Keratinocyte (primary cell): ENCODE results near the gene KRT2. TPM values are rescaled to one million over a fixed set of nuclear protein-coding genes. Genes with fewer than 3 reads are reported as not detected.

Source experiments
- DNase-seq: peaks from one replicate; pipeline ENCODE4 v3.0.0-alpha.2; 2011; ENCODE audit warnings: low read depth, missing footprints, low spot score
- FAIRE-seq: peaks from 2 replicates; lab custom pipeline; 2011; peaks lifted over from hg19 to GRCh38; lab: Jason Lieb, UNC
- H2AFZ ChIP-seq: 2 replicates; pipeline ENCODE4 v1.6.0; 2012; ENCODE audit warnings: low read length, control low read depth, inconsistent platforms; ENCODE audit not compliant: control insufficient read depth
- H3K27ac ChIP-seq: 2 replicates; pipeline ENCODE4 v1.5.1; 2011; ENCODE audit warnings: low read length; ENCODE audit not compliant: control insufficient read depth, insufficient read depth
- H3K27me3 ChIP-seq: 3 replicates; pipeline ENCODE4 v1.6.0; 2011; ENCODE audit warnings: low read length; ENCODE audit not compliant: control insufficient read depth, insufficient read depth; ENCODE audit errors: extremely low read depth
- H3K36me3 ChIP-seq, 2 experiments: 2 replicates in 1 of 2; 3 replicates in 1 of 2; pipeline ENCODE4 v1.5.1; 2011; ENCODE audit warnings: low read length in 2 of 2, mild to moderate bottlenecking in 1 of 2; ENCODE audit not compliant: control insufficient read depth in 2 of 2, insufficient read depth in 2 of 2; ENCODE audit errors: extremely low read depth in 1 of 2
- H3K4me1 ChIP-seq: 3 replicates; pipeline ENCODE4 v1.5.1; 2011; ENCODE audit warnings: low read length; ENCODE audit not compliant: control insufficient read depth, insufficient read depth; ENCODE audit errors: extremely low read depth
- H3K4me2 ChIP-seq: 3 replicates; pipeline ENCODE4 v1.6.0; 2011; ENCODE audit warnings: low read depth, low read length; ENCODE audit not compliant: control insufficient read depth, insufficient read depth; ENCODE audit errors: extremely low read depth
- H3K4me3 ChIP-seq, 3 experiments: fragments of 200-600 bp in 1 of 3; sonication (generic) in 1 of 3; 2 replicates in 2 of 3; 3 replicates in 1 of 3; pipeline ENCODE4 v1.5.1; 2011 to 2016; ENCODE audit warnings: low read length in 3 of 3, mild to moderate bottlenecking in 3 of 3, control low read depth in 2 of 3, inconsistent platforms in 1 of 3, low read depth in 1 of 3, mixed read lengths in 1 of 3, mixed run types in 1 of 3, moderate library complexity in 1 of 3; ENCODE audit not compliant: control insufficient read depth in 2 of 3, insufficient read depth in 2 of 3; ENCODE audit errors: extremely low read depth in 1 of 3
- H3K79me2 ChIP-seq: 2 replicates; pipeline ENCODE4 v1.6.0; 2012; ENCODE audit warnings: low read length; ENCODE audit not compliant: control insufficient read depth, insufficient read depth
- H3K9ac ChIP-seq: 3 replicates; pipeline ENCODE4 v1.6.0; 2011; ENCODE audit warnings: low read length; ENCODE audit not compliant: control insufficient read depth, insufficient read depth; ENCODE audit errors: extremely low read depth
- H3K9me1 ChIP-seq: 3 replicates; pipeline ENCODE4 v1.6.0; 2011; ENCODE audit warnings: low read length; ENCODE audit not compliant: control insufficient read depth, insufficient read depth; ENCODE audit errors: extremely low read depth
- H3K9me3 ChIP-seq: 2 replicates; pipeline ENCODE4 v1.5.1; 2012; ENCODE audit warnings: low read depth, low read length; ENCODE audit not compliant: control insufficient read depth
- H4K20me1 ChIP-seq: 3 replicates; pipeline ENCODE4 v1.6.0; 2011; ENCODE audit warnings: low read length; ENCODE audit not compliant: control insufficient read depth, insufficient read depth; ENCODE audit errors: extremely low read depth
- CTCF ChIP-seq, 3 experiments: IDR thresholded peaks in 1 of 3; conservative IDR thresholded peaks in 1 of 3; optimal IDR thresholded peaks in 1 of 3; 2 replicates in 2 of 3; 3 replicates in 1 of 3; pipeline versions ENCODE3 to v1.5.1; 2011; ENCODE audit warnings: low read length in 3 of 3, mild to moderate bottlenecking in 3 of 3, moderate library complexity in 2 of 3, control low read depth in 1 of 3, inconsistent platforms in 1 of 3; ENCODE audit not compliant: insufficient read depth in 2 of 3; ENCODE audit errors: extremely low read depth in 1 of 3
- EZH2 ChIP-seq: IDR thresholded peaks from one replicate; pipeline ENCODE4 v1.6.1; 2012; ENCODE audit warnings: inconsistent platforms, mild to moderate bottlenecking, low read length, moderate library complexity
- dilution Hi-C: fragments of 300-500 bp; cut with MboI; formaldehyde crosslinking; loops from one replicate; pipeline ENCODE4 v1.7.0; 2020; ENCODE audit warnings: low sequenced_read_pairs; ENCODE audit not compliant: extremely low pct_ligation_motif_present
- polyA plus RNA-seq, 5 experiments: library from polyadenylated mRNA; depleted of rRNA in 3 of 5; stranded (reverse) in 3 of 5; stranded (forward) in 1 of 5; unstranded in 1 of 5; fragments of >200 nt; gene quantifications; 1 replicate in 1 of 5; 2 replicates in 3 of 5; 3 replicates in 1 of 5; pipeline versions ENCODE4 v1.2.1 to v1.2.3, GENCODE V29; 2011 to 2012; ENCODE audit warnings: missing spikeins in 2 of 5, low read depth in 1 of 5, low replicate concordance in 1 of 5

KRT2 gene
- polyA plus RNA-seq, 1 donor (not counting 4 experiments of a cell fraction or from before 2014, with no cell fraction given): 0.69 TPM

- Histone ChIP-seq H3K36me3 (no peaks in the 10 kb centered on the region), H2AFZ (no peak overlapping the region), H3K4me1 (no peaks in the 10 kb centered on the region), H3K9ac (no peak overlapping the region), H3K27ac (no peak overlapping the region), H3K79me2 (no peaks in the 10 kb centered on the region), H4K20me1 (no peaks in the 10 kb centered on the region), H3K4me2 (no peak overlapping the region), H3K4me3 (no peak overlapping the region), H3K9me3 (no peaks in the 10 kb centered on the region), H3K27me3 (peaks cover 12% of the 10 kb centered on the region), H3K9me1 (no peaks in the 10 kb centered on the region)
- dilution Hi-C loops: no loop called here
- no peak for TF ChIP-seq EZH2
- TF ChIP-seq CTCF (optimal IDR thresholded peaks at IDR 0.05 in 1 of 3, IDR thresholded peaks at IDR 0.05 in 1 of 3, conservative IDR thresholded peaks at IDR 0.05 in 1 of 3; ENCODE audit: extremely low read depth in 1 of 3, insufficient read depth in 2 of 3, low read length in 3 of 3): no peak
- DNase-seq (no peak), FAIRE-seq (no peak)
Observed at GRCh38 chr12:52645120-52645761, 6.8 kb downstream of the KRT2 start.

- peaks cover 11% of the 10 kb centered on the region for H3K27me3 ChIP-seq
- H3K27ac ChIP-seq: no peak overlapping the region
- no peaks in the 10 kb centered on the region for H3K79me2 ChIP-seq
- no peak overlapping the region for H3K4me2 ChIP-seq
- H3K9ac ChIP-seq: no peak overlapping the region
- dilution Hi-C loops: no loop called here
- no peaks in the 10 kb centered on the region for H3K36me3 ChIP-seq
- no peaks in the 10 kb centered on the region for H4K20me1 ChIP-seq
- no peak overlapping the region for H3K4me3 ChIP-seq
- H3K9me1 ChIP-seq: no peaks in the 10 kb centered on the region
- H3K4me1 ChIP-seq: no peaks in the 10 kb centered on the region
- TF ChIP-seq EZH2 (no peak), CTCF (optimal IDR thresholded peaks at IDR 0.05 in 1 of 3, IDR thresholded peaks at IDR 0.05 in 1 of 3, conservative IDR thresholded peaks at IDR 0.05 in 1 of 3; ENCODE audit: extremely low read depth in 1 of 3, insufficient read depth in 2 of 3, low read length in 3 of 3) (no peak)
- FAIRE-seq: no peak
- no peak overlapping the region for H2AFZ ChIP-seq
- DNase-seq: no peak
- no peaks in the 10 kb centered on the region for H3K9me3 ChIP-seq
Observed at GRCh38 chr12:52644078-52644415, 8.0 kb downstream of the KRT2 start.
